ENCODE results near the gene SCAPER.

DNA sequence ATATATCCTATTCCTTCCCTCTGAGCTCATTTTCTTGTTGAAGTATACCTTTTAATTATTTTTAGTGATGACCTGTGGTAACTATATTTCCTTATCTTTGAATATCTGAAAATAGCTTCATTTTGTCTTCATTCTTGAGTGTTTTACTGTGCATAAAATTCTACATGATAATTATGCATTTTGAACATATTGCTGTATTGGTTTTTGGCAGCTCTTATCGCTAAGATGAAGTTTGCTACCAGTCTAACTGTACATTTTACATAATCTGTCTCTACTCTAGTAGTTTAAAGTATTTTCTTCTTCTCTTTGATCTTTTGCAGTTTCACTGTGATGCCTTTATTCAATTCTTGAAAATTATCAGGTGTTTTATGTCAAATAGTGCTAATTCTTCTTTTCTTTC lies 379.0 kb downstream of the SCAPER start:
- no peak for TF ChIP-seq RAD21 (conservative IDR thresholded peaks at IDR 0.05)
- TF ChIP-seq, protein P1, sequence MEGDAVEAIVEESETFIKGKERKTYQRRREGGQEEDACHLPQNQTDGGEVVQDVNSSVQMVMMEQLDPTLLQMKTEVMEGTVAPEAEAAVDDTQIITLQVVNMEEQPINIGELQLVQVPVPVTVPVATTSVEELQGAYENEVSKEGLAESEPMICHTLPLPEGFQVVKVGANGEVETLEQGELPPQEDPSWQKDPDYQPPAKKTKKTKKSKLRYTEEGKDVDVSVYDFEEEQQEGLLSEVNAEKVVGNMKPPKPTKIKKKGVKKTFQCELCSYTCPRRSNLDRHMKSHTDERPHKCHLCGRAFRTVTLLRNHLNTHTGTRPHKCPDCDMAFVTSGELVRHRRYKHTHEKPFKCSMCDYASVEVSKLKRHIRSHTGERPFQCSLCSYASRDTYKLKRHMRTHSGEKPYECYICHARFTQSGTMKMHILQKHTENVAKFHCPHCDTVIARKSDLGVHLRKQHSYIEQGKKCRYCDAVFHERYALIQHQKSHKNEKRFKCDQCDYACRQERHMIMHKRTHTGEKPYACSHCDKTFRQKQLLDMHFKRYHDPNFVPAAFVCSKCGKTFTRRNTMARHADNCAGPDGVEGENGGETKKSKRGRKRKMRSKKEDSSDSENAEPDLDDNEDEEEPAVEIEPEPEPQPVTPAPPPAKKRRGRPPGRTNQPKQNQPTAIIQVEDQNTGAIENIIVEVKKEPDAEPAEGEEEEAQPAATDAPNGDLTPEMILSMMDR (IDR thresholded peaks at IDR 0.05; ENCODE audit: poor library complexity, severe bottlenecking), result no peak
- TF ChIP-seq POLR2AphosphoS5 (IDR thresholded peaks at IDR 0.05), result no peak
- TF ChIP-seq EZH2 (IDR thresholded peaks at IDR 0.05; ENCODE audit: borderline replicate concordance, insufficient read depth, low read length, poor library complexity, severe bottlenecking), result no peak
